Activated T-cell treated with anti-CD3 and anti-CD28 coated beads, Interleukin-2, amount 50 U/mL, for 48 hours (primary cell): Measurements from ENCODE around the gene VASN.

Experiments used
- DNase-seq, 2 experiments: peaks; one replicate each; pipeline ENCODE4 v3.0.0-alpha.2; 2020

VASN gene

GRCh38 chr16:4373356-4373908 lies 1.8 kb downstream of the VASN start:
- no peak for DNase-seq

GRCh38 chr16:4373909-4374742 lies 2.5 kb downstream of the VASN start:
- DNase-seq: no peak

GRCh38 chr16:4375717-4376116 lies 4.1 kb downstream of the VASN start:
- no peak for DNase-seq

GRCh38 chr16:4376126-4376892 lies 4.7 kb downstream of the VASN start:
- no peak for DNase-seq

- no peak for DNase-seq
Observed at GRCh38 chr16:4376893-4377572, 5.4 kb downstream of the VASN start.

GRCh38 chr16:4377573-4378154 lies 6.0 kb downstream of the VASN start:
- DNase-seq: no peak

- no peak for DNase-seq
Observed at GRCh38 chr16:4378161-4378666, 6.6 kb downstream of the VASN start.

GRCh38 chr16:4378999-4379690 lies 7.5 kb downstream of the VASN start:
- DNase-seq: no peak

GRCh38 chr16:4380119-4381063 lies 8.7 kb downstream of the VASN start:
- DNase-seq: no peak

- DNase-seq: no peak
Observed at GRCh38 chr16:4381072-4381934, 9.7 kb downstream of the VASN start.

- DNase-seq: no peak
Observed at GRCh38 chr16:4381935-4382794, 10.5 kb downstream of the VASN start.

GRCh38 chr16:4382795-4383357 lies 11.2 kb downstream of the VASN start:
- DNase-seq: no peak

- no peak for DNase-seq
Observed at GRCh38 chr16:4383591-4384444, 12.2 kb downstream of the VASN start.

GRCh38 chr16:4384509-4384942 lies 12.9 kb downstream of the VASN start:
- no peak for DNase-seq

- no peak for DNase-seq
Observed at GRCh38 chr16:4385066-4385788, 13.6 kb downstream of the VASN start.

GRCh38 chr16:4385789-4386450 lies 14.3 kb downstream of the VASN start:
- DNase-seq: no peak
